Muscle of back (tissue), 11 donors: ENCODE measurements around the gene TAF4B. TPM values are rescaled to one million over a fixed set of nuclear protein-coding genes. Genes with fewer than 3 reads are reported as not detected.
"Not testable (repeated sequence)": the region's sequence is repeated elsewhere in the genome, so short reads cannot be mapped to it uniquely, and the experiment has no call there.

Experiments
- DNase-seq, 3 donors: peaks; one replicate each; pipeline versions ENCODE4 v3.0.0 to v3.0.0-alpha.2; 2013
- polyA plus RNA-seq, 10 donors: library from polyadenylated mRNA; unstranded; fragments of 120-200 nt; gene quantifications; one replicate each; pipeline ENCODE4 v1.2.1, GENCODE V29; 2013; ENCODE audit not compliant: insufficient read length in 10 of 10

The TAF4B gene
- polyA plus RNA-seq, 10 donors: 1.9 to 3.7 (median 2.4) TPM

DNA sequence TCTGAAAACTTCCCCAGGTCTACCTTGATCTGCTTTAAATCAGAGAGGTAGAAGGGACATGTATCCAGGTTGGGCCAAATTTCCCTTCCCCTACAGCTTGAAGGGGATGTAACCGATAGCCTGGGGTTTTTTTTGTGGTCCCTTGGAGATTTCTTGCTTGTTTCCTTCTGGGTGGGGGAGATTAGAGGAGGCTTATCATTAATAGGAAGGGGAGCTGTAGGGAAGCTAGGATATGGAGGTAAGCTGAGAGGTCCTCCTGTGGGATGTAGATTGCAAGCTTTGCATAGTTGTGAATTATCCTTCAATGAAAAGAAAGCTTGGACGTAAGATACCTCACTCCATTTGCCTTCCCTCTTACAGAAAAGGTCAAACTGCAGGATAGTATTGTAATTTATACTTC lies 11.1 kb downstream of the TAF4B start:
- not testable (repeated sequence) for DNase-seq

DNA sequence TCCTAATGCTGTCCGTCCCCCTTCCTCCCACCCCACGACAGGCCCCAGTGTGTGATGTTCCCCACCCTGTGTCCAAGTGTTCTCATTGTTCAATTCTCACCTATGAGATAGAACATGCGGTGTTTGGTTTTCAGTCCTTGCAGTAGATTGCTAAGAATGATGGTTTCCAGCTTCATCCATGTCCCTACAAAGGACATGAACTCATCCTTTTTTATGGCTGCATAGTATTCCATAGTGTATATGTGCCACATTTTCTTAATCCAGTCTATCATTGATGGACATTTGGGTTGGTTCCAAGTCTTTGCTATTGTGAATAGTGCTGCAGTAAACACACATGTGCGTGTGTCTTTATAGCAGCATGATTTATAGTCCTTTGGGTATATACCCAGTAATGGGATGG lies 12.5 kb downstream of the TAF4B start:
- DNase-seq: not testable (repeated sequence)

DNA sequence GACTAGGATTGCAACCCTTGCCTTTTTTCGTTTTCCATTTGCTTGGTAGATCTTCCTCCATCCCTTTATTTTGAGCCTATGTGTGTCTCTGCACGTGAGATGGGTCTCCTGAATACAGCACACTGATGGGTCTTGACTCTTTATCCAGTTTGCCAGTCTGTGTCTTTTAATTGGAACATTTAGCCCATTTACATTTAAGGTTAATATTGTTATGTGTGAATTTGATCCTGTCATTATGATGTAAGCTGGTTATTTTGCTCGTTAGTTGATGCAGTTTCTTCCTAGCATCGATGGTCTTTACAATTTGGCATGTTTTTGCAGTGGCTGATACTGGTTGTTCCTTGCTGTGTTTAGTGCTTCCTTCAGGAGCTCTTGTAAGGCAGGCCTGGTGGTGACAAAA lies 16.1 kb downstream of the TAF4B start:
- not testable (repeated sequence) for DNase-seq

DNA sequence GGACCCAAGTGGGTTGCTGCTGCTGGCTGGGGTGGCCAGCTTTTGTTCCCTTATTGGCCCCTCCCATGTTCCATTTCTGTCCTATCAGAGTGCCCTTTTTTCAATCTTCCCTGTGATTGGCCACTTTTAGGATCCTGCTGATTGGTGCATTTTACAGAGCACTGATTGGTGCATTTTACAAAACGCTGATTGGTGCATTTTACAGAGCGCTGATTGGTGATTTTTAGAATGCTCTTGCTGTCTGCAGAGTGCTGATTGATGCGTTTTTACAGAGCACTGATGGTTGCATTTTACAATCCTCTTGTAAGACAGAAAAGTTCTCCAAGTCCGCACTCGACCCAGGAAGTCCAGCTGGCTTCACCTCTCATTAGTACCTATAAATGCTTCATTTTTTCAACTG lies 19.2 kb downstream of the TAF4B start:
- not testable (repeated sequence) for DNase-seq

DNA sequence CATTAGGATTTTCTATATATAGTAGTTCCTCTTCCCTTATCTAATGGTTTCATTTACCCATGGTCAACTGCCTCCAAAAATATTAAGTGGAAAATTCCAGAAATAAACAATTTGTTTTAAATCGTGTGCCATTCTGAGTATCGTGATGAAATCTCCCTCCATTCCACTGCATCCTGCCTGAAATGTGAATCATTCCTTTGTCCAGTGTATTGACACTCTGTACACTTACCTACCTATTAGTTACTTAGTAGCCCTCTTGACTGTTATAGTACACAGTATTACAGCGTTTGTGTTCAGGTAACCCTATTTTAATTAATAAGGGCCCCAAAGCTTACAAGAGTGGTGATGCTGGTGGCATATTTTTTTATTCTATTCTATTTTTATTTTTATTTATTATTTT lies 26.2 kb downstream of the TAF4B start:
- DNase-seq: no peak

DNA sequence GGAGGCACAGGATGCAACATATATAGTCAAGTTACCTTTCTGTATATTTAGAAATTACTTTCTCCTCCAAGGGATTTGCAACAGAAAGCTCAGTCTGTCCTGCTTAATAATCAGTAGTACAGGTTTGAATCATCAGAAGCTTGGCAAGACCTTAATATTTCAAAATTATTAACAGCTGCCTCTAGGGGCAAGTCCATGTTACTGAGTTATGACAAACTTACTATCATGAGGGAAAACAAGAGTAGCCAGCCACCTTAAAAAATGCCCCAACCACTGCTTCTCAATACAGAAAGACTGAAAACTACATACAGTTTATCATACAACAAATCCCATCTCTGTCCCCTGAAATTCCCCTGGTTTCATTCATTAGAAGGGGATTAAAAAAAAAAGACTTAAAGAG lies 28.6 kb downstream of the TAF4B start:
- not testable (repeated sequence) for DNase-seq

DNA sequence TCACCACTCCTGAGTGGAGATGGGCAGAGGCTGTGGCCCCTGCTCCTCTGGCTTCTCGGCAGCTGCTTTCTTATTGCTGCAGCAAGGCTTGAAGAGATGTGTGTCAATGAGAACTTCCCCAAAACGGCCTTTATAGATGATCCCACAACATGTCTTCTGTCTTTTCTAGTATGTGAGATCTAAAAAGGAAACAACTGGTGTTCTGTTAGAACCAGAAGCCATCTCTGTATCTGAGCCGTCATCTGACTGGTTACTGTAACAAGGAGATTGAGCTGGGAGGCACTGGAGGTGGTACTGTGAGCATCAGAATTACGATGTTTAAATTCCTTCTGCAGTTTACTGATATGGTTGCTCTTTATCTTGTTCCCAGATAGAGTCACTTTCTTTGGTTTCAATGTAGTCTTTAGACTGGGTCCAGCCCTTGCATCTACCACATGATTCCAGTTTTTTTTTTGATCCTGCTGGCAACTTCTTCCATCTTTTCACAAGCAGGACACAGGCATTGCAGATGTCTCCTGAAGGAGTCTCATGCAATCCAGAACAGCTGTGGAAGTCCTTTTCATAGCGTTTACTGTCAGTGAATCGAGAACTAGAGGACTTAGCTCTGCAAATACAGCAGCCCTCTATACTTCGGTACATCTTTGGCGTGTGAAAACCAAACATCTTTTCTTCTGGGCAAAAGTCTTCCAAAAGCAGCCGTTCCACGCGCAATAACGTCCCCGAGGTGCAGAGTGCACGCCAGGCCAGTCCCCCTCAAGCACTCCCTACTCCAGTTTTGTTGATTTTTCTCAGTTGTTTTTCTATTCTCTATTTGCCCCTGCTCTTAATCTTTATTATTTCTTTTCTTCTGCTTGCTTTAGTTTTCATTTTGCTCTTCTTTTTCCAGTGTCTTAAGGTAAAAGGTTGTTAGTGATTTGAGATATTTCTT lies 29.7 kb downstream of the TAF4B start:
- DNase-seq: no peak

DNA sequence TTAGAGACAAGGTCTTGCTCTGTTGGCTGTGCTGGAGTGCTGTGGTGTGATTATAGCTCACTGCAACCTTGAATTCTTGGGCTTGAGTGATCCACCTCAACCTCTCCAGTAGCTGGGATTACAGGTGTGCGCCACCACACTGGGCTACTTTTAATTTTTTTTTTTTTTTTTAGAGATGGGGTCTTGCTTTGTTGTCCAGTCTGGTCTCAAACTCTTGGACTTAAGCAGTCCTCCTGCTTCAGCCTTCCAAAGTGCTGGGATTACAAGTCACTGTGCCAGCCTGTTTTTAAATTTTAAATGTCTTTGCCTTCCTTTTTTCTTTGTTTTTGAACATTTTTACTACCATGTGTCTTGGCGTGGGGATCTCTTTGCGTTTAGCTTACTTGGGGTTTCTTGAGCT lies 32.5 kb downstream of the TAF4B start:
- no peak for DNase-seq

DNA sequence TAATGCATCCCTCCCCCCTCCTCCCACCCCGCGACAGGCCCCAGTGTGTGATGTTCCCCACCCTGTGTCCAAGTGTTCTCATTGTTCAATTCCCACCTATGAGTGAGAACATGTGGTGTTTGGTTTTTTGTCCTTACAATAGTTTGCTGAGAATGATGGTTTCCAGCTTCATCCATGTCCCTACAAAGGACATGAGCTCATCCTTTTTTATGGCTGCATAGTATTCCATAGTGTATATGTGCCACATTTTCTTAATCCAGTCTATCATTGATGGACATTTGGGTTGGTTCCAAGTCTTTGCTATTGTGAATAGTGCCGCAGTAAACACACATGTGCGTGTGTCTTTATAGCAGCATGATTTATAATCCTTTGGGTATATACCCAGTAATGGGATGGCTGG lies 33.2 kb downstream of the TAF4B start:
- not testable (repeated sequence) for DNase-seq

DNA sequence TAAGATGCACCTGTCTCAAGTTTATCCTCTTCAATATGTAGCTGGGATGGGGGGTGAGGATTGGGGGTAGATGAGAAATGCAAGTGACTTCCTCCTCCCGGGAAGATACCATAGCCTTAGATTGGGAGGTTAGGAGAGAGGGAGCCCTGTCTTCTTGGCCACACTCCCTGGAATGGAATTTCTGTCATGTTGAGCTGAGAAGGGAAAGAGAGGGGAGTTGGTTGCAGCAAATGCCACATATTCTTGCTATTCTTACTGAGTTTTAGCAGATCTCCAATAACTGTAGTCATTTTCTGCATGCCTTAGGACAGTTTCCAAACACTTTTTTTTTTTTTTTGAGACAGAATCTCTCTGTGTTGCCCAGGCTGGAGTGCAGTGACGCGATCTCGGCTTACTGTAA lies 35.9 kb downstream of the TAF4B start:
- DNase-seq: no peak

DNA sequence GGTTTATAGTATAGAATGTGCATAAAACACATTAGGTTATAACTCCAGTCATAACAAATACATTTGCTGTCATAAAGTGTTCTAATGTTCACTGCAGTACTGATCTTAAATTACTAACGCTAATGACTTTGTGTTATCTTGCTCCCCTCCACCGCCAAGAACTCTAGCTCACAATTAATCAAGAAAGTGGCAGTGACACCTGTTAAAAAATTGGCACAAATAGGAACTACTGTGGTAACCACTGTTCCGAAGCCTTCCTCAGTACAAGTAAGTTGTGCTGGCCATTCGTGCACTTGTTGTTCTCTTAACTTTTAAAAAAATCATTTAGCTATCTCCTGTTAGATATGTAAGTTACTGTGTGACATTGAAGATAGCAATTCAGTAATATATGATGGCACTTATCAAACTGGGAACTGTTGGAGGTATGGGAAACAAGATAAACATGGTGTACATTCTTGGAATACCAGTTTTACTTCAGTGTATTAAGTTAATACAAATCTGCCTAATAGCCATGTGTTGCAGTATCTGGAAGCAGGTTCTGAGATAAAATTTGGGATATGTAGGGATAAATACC lies 41.2 kb downstream of the TAF4B start:
- DNase-seq: no peak

DNA sequence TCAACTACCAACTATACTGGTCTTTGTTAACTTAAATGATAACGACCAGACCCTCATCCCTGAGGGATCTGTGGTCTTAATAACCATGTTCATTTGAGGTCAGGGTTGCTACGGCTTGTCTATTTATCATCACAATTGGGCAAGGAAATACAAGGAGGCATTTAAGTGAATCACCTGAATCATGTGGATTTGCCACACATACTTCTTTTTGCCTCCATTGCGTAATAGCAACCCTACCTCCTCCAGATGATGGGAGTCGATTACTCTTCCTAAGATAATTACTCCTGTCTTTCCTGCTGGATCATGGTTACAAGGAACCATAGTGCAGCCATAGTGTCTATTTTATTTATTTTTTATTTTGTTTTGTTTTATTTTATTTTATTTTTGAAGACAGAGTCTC lies 42.2 kb downstream of the TAF4B start:
- no peak for DNase-seq

DNA sequence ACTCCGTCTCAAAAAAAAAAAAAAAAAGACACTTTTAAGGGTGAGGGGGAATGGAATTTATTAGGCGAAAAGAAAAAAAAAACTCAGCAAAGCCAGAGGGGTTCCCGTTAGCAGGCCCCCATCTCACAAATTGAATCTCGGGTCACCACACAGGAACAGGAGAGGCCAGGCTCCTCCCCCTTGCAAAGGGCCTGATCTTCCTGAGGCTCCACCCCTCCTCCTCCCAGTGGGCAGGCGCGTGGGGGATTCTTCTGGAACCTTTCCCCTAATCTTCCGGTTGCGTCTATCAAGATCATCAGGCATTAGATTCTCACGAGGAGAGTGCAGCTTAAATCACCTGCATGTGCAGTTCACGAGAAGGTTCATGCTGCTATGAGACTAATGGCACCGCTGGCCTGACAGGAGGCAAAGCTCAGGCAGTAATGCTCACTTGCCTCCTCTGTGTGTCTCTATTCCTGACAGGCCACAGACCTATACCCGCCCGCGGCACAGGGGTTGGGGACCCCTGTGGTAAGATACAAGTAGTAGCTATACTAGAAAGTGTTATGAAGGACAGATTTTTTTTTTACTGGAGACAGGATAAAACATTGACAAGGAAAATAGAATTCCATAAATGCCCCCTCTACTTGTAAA lies 45.8 kb downstream of the TAF4B start:
- DNase-seq: no peak

DNA sequence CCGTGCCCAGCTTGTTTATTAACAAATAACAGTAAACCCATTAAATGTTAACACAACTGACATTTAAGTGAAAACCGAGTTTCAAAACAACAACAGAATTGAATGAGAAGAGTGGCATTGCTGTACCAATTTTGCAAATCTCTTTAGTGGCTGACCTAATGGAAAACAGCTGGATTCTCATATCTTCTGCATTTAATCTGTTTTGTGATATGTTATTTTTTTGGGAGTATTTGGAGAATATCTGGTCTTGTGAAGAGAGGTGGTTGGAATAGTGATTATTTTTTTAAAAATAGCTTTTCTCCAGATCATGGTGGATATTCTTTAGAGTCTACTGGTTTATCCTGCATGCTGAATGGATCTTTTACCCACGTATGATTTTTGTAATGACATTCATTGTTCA lies 51.1 kb downstream of the TAF4B start:
- DNase-seq: no peak

DNA sequence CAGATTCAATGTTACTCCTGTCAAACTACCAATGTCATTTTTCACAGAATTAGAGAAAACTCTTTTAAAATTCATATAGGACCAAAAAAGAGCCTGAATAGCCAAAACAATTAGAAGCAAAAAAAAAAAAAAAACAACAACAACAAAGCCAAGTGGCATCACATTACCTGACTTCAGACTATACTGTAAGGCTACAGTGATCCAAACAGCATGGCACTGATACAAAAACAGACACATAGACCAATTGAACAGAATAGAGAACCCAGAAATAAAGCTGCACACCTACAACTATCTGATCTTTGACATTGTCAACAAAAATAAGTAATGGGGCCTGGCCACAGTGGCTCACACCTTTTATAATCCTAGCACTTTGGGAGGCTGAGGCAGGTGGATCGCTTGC lies 53.2 kb downstream of the TAF4B start:
- no peak for DNase-seq

DNA sequence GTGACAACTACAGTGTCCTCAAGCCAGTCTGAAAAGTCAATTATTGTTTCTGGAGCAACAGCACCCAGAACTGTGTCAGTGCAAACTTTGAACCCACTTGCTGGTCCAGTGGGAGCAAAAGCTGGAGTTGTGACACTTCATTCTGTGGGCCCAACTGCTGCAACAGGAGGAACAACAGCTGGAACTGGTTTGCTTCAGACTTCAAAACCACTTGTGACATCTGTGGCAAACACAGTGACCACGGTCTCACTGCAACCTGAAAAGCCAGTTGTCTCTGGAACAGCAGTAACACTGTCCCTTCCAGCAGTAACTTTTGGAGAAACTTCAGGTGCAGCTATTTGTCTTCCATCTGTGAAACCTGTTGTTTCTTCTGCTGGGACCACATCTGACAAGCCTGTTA lies 59.8 kb downstream of the TAF4B start:
- DNase-seq: no peak

DNA sequence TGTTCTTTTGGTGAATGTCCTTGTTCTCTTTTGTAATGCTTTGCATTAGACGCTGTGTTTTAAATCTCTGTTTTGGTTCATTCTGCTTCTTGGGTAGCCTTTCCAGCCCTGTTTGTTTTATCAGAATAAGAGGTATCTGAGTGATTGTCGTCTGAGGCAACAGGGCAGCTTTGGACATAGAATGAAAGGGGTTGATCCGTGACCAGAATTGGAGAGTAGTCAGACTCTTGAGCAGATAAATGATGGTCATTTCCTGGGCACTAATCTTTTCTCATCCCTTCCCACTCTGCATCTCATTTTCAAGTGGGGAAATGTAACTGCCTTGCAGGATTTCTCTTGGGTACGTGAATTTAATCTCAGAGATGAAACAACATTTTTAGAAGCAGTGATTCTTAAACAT lies 61.4 kb downstream of the TAF4B start:
- DNase-seq: no peak

DNA sequence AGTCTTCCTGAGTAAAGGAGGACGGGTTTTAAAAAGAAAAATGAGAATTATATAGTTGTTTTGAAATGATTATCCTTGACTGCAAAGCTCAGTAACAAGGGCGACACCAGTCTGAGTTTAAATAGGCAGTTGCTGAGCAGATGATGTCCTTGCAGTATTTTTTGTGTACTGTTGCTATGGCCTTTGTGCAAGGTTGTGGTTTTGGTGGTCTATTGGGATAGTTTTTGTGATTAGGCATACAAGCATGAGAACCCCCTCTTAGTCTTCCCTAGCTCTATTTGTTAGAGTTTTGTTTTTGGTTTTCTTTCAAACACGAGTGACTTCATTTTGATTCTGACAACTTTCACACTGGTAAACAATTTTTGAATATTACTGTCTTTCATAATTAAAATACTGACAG lies 64.1 kb downstream of the TAF4B start:
- no peak for DNase-seq

DNA sequence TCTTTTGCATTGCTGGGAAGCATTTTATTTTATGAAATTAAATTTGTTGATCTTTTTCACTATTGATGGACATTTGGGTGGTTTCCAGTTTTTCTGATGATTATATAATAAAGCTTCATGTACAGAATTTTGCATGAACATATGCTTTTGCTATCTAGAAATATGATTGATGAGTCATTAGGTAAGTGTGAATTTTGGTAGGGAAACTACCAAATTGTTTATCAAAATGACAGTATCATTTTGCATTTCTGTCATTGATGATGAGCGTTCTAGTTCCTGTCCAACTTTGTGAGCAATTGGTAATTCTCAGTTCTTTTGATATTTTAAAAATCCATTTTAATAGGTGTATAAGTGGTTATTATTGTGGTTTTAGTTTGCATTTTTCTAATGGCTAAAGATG lies 67.7 kb downstream of the TAF4B start:
- no peak for DNase-seq

DNA sequence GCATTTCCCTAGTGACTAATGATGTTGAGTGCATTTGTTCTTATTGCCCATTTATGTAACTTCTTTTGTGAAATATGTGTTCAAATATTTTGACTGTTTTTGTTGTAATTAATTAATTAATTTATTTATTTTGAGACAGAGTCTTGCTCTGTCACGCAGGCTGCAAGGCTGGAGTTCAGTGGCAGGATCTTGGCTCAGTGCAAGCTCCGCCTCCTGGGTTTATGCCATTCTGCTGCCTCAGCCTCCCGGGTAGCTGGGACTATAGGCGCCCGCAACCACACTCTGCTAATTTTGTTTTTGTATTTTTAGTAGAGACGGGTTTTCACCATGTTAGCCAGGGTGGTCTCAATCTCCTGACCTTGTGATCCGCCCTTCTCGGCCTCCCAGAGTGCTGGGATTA lies 71.9 kb downstream of the TAF4B start:
- DNase-seq: no peak

DNA sequence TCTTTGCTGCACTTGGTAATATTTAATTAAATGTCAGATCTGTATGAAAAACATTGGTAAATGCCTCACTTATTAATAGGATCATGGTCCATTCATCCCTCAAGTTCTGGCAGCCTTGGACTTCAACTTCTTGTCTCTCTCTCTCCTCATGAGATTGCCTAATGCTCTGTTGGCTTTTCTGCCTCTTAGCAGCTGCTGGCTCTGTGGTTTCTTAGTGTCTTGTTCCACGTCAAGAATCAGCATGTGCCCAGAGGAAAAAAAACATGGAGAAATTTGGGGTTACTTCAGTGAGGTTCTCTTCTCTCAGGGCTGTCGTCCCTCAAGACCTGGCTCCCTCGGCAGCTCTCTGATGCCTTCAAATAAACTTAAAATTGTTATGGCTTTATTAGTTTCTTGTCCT lies 75.4 kb downstream of the TAF4B start:
- DNase-seq: no peak

DNA sequence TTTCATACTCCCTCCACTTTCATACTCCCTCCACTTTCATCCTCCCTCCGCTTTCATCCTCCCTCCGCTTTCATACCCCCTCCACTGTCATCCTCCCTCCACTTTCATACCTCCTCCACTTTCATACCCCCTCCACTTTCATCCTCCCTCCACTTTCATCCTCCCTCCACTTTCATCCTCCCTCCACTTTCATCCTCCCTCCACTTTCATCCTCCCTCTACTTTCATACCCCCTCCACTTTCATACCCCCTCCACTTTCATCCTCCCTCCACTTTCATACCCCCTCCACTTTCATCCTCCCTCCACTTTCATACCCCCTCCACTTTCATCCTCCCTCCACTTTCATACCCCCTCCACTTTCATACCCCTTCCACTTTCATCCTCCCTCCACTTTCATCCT lies 77.0 kb downstream of the TAF4B start:
- not testable (repeated sequence) for DNase-seq

DNA sequence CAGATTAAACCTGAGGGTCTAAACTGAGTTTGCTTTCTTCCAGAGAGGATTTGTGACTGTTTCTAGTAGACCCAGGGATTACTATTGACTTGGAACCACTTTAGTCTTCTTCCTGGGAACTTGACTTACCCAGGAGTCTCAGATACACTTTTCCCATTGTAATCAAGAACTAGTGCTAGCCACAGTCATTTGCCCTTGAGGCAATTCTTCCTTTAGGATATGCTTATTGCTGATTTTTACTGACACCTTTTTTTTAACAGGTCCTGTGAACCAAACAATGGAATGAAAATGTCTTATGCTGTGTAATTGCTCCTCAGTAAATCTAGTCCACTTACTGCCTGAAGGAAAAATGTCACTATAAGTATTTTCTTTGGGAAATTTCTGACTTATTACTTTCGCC lies 78.3 kb downstream of the TAF4B start:
- no peak for DNase-seq
